ENCODE data around the gene HHIP. TPM values are rescaled to one million over a fixed set of nuclear protein-coding genes. Genes with fewer than 3 reads are reported as not detected.

Gene HHIP
- total RNA-seq, 1 donor from 2014 or later, result not detected

DNA sequence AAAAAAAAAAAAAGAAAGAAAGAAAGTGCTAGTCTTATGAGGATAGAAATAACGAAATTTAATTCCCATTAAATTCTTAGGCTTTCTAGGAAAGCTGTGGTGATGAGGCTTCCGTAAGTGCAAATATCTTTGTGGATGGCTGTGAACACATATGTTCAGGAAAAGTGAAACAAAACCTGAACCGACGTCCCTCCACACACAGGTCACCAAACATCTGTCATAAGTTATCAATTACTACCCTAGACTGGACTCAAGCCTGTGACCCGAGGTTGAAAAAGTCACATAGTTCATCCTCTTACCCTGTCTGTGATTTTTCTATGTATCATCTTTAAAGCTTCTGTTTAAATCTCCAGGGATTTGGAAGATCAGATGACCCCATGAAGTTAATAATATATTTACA lies 24.8 kb downstream of the HHIP start:
- TF ChIP-seq, protein P1, sequence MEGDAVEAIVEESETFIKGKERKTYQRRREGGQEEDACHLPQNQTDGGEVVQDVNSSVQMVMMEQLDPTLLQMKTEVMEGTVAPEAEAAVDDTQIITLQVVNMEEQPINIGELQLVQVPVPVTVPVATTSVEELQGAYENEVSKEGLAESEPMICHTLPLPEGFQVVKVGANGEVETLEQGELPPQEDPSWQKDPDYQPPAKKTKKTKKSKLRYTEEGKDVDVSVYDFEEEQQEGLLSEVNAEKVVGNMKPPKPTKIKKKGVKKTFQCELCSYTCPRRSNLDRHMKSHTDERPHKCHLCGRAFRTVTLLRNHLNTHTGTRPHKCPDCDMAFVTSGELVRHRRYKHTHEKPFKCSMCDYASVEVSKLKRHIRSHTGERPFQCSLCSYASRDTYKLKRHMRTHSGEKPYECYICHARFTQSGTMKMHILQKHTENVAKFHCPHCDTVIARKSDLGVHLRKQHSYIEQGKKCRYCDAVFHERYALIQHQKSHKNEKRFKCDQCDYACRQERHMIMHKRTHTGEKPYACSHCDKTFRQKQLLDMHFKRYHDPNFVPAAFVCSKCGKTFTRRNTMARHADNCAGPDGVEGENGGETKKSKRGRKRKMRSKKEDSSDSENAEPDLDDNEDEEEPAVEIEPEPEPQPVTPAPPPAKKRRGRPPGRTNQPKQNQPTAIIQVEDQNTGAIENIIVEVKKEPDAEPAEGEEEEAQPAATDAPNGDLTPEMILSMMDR (IDR thresholded peaks at IDR 0.05; ENCODE audit: insufficient read depth, low read length, severe bottlenecking), result no peak
- no peak overlapping the region for H3K4me3 ChIP-seq (ENCODE audit: low read depth, low read length)
- H3K27me3 ChIP-seq (ENCODE audit: control insufficient read depth, insufficient read depth, low read length), result no peaks in the 10 kb centered on the region
- no peak for DNase-seq (ENCODE audit: low read depth)
- FAIRE-seq, result no peak
- H3K36me3 ChIP-seq (ENCODE audit: control insufficient read depth, insufficient read depth, low read length), result no peaks in the 10 kb centered on the region

DNA sequence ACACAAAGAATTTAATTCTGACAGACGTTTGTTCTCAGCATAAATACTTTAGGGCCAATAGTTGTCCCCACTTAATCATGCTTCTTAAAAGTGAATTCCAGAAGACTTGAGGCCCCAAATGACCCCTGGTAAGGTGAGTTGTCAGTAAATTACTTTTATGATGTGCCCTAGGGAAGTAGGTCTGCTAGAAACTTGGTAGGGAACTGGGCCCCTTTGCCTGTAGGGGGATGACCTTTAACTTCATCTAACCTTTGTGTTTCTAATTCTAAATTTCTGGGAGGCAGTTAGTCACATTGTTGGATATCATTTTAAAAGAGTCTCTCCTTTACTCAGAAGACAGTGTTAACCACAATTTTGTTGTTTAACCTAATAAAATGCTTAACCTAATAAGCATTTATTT lies 28.8 kb downstream of the HHIP start:
- Histone ChIP-seq H3K27me3 (ENCODE audit: control insufficient read depth, insufficient read depth, low read length) (no peaks in the 10 kb centered on the region), H3K4me3 (ENCODE audit: low read depth, low read length) (no peak overlapping the region), H3K36me3 (ENCODE audit: control insufficient read depth, insufficient read depth, low read length) (no peaks in the 10 kb centered on the region)
- DNase-seq (ENCODE audit: low read depth) (no peak), FAIRE-seq (no peak)
- TF ChIP-seq, protein P1 (IDR thresholded peaks at IDR 0.05; ENCODE audit: insufficient read depth, low read length, severe bottlenecking), result no peak

DNA sequence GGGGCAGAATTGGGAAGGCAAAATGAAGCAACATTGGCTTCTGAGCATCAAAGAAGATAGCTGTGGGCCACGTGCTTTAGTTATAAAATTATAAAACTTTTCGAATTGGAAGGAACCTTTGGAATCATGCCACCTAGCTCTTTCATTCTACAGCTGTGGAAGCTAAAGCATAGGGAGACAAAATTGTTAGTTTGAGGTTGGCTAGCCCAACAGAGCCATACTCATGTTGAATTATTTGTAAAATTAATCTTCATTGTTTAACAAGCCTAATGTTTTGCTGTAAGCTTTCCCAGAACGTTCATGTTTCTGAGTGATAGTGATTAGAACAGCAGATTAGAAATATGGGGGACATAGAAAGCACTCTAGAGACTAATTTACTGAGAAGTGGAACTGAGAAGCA lies 35.9 kb downstream of the HHIP start:
- FAIRE-seq (no peak), DNase-seq (ENCODE audit: low read depth) (no peak)
- H3K36me3 ChIP-seq (ENCODE audit: control insufficient read depth, insufficient read depth, low read length), result no peaks in the 10 kb centered on the region
- TF ChIP-seq, protein P1 (IDR thresholded peaks at IDR 0.05; ENCODE audit: insufficient read depth, low read length, severe bottlenecking), result no peak
- no peak overlapping the region for H3K4me3 ChIP-seq (ENCODE audit: low read depth, low read length)
- no peaks in the 10 kb centered on the region for H3K27me3 ChIP-seq (ENCODE audit: control insufficient read depth, insufficient read depth, low read length)

DNA sequence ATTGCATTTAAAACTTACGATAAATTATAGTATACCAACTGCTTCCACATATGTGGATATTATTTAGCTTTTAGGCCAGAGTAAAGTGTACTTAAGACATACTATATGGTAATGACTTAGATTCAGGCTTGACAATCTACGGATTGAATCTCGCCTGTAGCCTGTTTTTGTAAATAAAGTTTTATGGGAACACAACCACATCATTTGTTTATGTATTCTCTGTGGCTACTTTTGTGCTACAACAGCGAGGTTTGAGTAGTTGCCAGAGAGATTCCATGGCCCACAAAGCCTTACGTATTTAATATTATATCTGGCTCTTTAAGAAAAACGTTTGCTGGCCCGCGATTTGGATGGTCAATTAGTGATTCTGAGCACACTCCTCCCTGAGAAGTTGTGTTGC lies 37.6 kb downstream of the HHIP start:
- H3K4me3 ChIP-seq (ENCODE audit: low read depth, low read length), result no peak overlapping the region
- DNase-seq (ENCODE audit: low read depth) (no peak), FAIRE-seq (no peak)
- TF ChIP-seq, protein P1 (IDR thresholded peaks at IDR 0.05; ENCODE audit: insufficient read depth, low read length, severe bottlenecking), result no peak
- no peaks in the 10 kb centered on the region for H3K36me3 ChIP-seq (ENCODE audit: control insufficient read depth, insufficient read depth, low read length)
- no peaks in the 10 kb centered on the region for H3K27me3 ChIP-seq (ENCODE audit: control insufficient read depth, insufficient read depth, low read length)

DNA sequence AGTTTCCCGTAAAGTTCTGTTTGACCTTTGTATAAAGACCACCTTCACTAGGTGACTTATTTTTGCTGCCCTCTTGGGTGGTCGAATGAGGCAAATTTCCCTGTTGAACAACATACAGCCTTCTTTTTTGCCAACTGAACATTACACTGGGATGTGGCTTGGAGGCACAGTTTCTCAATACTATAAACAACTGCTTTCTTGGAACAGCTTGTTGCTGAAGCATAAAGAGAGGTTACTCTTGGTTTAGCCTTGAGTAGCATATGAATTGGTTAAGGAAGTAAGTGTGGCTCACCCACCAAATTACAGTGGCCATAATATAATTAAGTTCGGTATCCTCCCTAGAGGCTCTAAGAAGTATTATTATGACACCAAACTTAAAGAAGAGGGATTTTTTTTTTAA lies 40.0 kb downstream of the HHIP start:
- H3K4me3 ChIP-seq (ENCODE audit: low read depth, low read length), result no peak overlapping the region
- H3K27me3 ChIP-seq (ENCODE audit: control insufficient read depth, insufficient read depth, low read length), result no peaks in the 10 kb centered on the region
- no peak for DNase-seq (ENCODE audit: low read depth)
- no peaks in the 10 kb centered on the region for H3K36me3 ChIP-seq (ENCODE audit: control insufficient read depth, insufficient read depth, low read length)
- no peak for FAIRE-seq
- TF ChIP-seq, protein P1 (IDR thresholded peaks at IDR 0.05; ENCODE audit: insufficient read depth, low read length, severe bottlenecking), result no peak

DNA sequence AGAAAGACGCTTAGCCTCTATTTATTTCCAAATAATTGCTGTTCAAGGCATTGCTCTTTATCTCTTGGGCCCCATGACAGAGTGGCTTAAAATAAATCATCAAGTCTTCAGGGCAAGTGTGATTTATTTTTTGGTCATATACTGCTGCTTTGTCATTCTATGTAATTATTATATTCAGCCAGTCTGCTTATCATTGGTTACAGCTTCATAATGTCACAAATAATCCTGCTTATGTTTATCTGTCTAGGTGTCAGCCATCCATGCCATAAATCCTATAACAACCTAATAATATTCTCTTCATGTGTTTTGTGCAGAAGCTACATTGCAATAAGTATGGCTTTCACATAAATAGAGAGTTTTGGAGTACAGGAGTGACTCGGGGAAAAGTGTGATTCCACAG lies 41.0 kb downstream of the HHIP start:
- H3K4me3 ChIP-seq (ENCODE audit: low read depth, low read length), result no peak overlapping the region
- H3K36me3 ChIP-seq (ENCODE audit: control insufficient read depth, insufficient read depth, low read length), result no peaks in the 10 kb centered on the region
- no peak for FAIRE-seq
- H3K27me3 ChIP-seq (ENCODE audit: control insufficient read depth, insufficient read depth, low read length), result no peaks in the 10 kb centered on the region
- TF ChIP-seq, protein P1 (IDR thresholded peaks at IDR 0.05; ENCODE audit: insufficient read depth, low read length, severe bottlenecking), result no peak
- DNase-seq (ENCODE audit: low read depth), result no peak

Data from bronchial epithelial cell (primary cell).